Smooth muscle cell (in vitro differentiated cells): ENCODE measurements around the gene HSPBAP1. TPM values are rescaled to one million over a fixed set of nuclear protein-coding genes. Genes with fewer than 3 reads are reported as not detected.

ENCODE experiments used
- DNase-seq: peaks from one replicate; lab custom pipeline; 2025; ENCODE audit not compliant: unreplicated experiment; lab: John Stamatoyannopoulos, UW
- H2AFZ ChIP-seq: fragments of 200-600 bp; sonication (generic); 2 replicates; pipeline ENCODE4 v1.6.0; 2016; ENCODE audit warnings: antibody characterized with exemption, low read depth, mild to moderate bottlenecking
- H3F3A ChIP-seq: fragments of 200-600 bp; sonication (generic); 2 replicates; pipeline ENCODE4 v1.6.0; 2017; ENCODE audit warnings: antibody characterized with exemption, low read depth
- H3K27ac ChIP-seq: fragments of 200-600 bp; sonication (generic); 2 replicates; pipeline ENCODE4 v1.5.1; 2016; ENCODE audit warnings: low read depth, mild to moderate bottlenecking
- H3K27me3 ChIP-seq: fragments of 200-600 bp; sonication (generic); 2 replicates; pipeline ENCODE4 v1.6.1; 2016; ENCODE audit warnings: low read depth, mild to moderate bottlenecking
- H3K36me3 ChIP-seq: fragments of 200-600 bp; sonication (generic); 2 replicates; pipeline ENCODE4 v1.5.1; 2016; ENCODE audit warnings: low read depth
- H3K4me1 ChIP-seq: fragments of 200-600 bp; sonication (generic); 2 replicates; pipeline ENCODE4 v1.5.1; 2016; ENCODE audit warnings: low read depth
- H3K4me2 ChIP-seq: fragments of 200-600 bp; sonication (generic); 2 replicates; pipeline ENCODE4 v1.6.0; 2016; ENCODE audit warnings: mild to moderate bottlenecking
- H3K4me3 ChIP-seq: fragments of 200-600 bp; sonication (generic); 2 replicates; pipeline ENCODE4 v1.5.1; 2016; ENCODE audit warnings: mild to moderate bottlenecking
- H3K79me2 ChIP-seq: fragments of 200-600 bp; sonication (generic); 2 replicates; pipeline ENCODE4 v1.6.0; 2016; ENCODE audit warnings: low read depth, mild to moderate bottlenecking
- H3K9ac ChIP-seq: fragments of 200-600 bp; sonication (generic); 2 replicates; pipeline ENCODE4 v1.6.0; 2016; ENCODE audit warnings: low read depth
- H3K9me3 ChIP-seq: fragments of 200-600 bp; sonication (generic); replicated peaks from 2 replicates; pipeline ENCODE4 v1.5.1; 2016; ENCODE audit warnings: low read depth
- H4K20me1 ChIP-seq: fragments of 200-600 bp; sonication (generic); 2 replicates; pipeline ENCODE4 v1.6.0; 2016; ENCODE audit warnings: low read depth
- CTCF ChIP-seq: fragments of 200-600 bp; sonication (generic); IDR thresholded peaks from 2 replicates; pipeline ENCODE4 v1.5.1; 2017; ENCODE audit warnings: borderline replicate concordance, mild to moderate bottlenecking, antibody characterized with exemption; ENCODE audit not compliant: insufficient read depth, poor library complexity, severe bottlenecking
- WGBS: methylation state at CpG from one replicate; pipeline ENCODE4 v1.1.7; 2016; ENCODE audit warnings: low lambda C conversion rate; 5-methylcytosine and 5-hydroxymethylcytosine counted together
- polyA plus RNA-seq: library from polyadenylated mRNA; unstranded; fragments of >200 nt; fragmentation: Nextera tagmentation; extraction: Ambion mirVana; gene quantifications from 2 replicates; pipeline ENCODE4 v1.2.1, GENCODE V29; 2016
- total RNA-seq: library from RNA; depleted of rRNA; stranded (reverse); fragments of >200 nt; gene quantifications from 2 replicates; pipeline ENCODE4 v1.2.3, GENCODE V29; 2014

Gene HSPBAP1
- total and polyA plus RNA-seq, 2 experiments from 2014 or later, result 2.7 to 3.6 TPM

- Histone ChIP-seq H3K79me2 (peaks cover 19% of the 10 kb centered on the region), H3K36me3 (no peaks in the 10 kb centered on the region), H3K27me3 (no peaks in the 10 kb centered on the region), H4K20me1 (peaks cover 16% of the 10 kb centered on the region), H2AFZ (no peak overlapping the region), H3K9me3 (no peaks in the 10 kb centered on the region), H3K27ac (no peak overlapping the region), H3K4me2 (no peak overlapping the region), H3K9ac (no peak overlapping the region), H3K4me3 (no peak overlapping the region), H3F3A (no peaks in the 10 kb centered on the region), H3K4me1 (peaks cover 17% of the 10 kb centered on the region)
- no peak for DNase-seq
- no peak for TF ChIP-seq CTCF
- WGBS, result 93% methylated on average over 3 of the region's 3 CpGs
Measured at GRCh38 chr3:122797291-122797690, 3.7 kb upstream of the HSPBAP1 start.

- peaks cover 17% of the 10 kb centered on the region for H3K4me1 ChIP-seq
- 40% methylated on average over 11 of the region's 11 CpGs for WGBS
- peaks cover 14% of the 10 kb centered on the region for H4K20me1 ChIP-seq
- peaks cover 19% of the 10 kb centered on the region for H3K79me2 ChIP-seq
- H3K27me3 ChIP-seq, result no peaks in the 10 kb centered on the region
- no peak for TF ChIP-seq CTCF
- H3F3A ChIP-seq, result no peaks in the 10 kb centered on the region
- H2AFZ ChIP-seq, result peak overlapping the region; percentile 88
- peak overlapping the region; percentile 85 for H3K4me2 ChIP-seq
- DNase-seq, result no peak
- H3K36me3 ChIP-seq, result no peaks in the 10 kb centered on the region
- peak overlapping the region; percentile 79 for H3K27ac ChIP-seq
- no peaks in the 10 kb centered on the region for H3K9me3 ChIP-seq
- H3K9ac ChIP-seq, result peak overlapping the region; percentile 73
- H3K4me3 ChIP-seq, result peak overlapping the region; percentile 95
Measured at GRCh38 chr3:122795674-122796195, 2.1 kb upstream of the HSPBAP1 start.

GRCh38 chr3:122794779-122795673 is 1.4 kb upstream of the HSPBAP1 start, which contains the start of gene SLC49A4:
Gene SLC49A4 (plus strand): TSS chr3:122795069. CDS start chr3:122795193, 124 bp downstream.
- WGBS, result under 1% methylated on average over 74 of the region's 84 CpGs
- peak within 1 kb of the TSS; percentile 73 for H3K9ac ChIP-seq
- no peaks in the 10 kb centered on the region for H3K27me3 ChIP-seq
- peaks cover 14% of the 10 kb centered on the region for H4K20me1 ChIP-seq
- TF ChIP-seq CTCF, result no peak
- H3K4me3 ChIP-seq, result peak within 1 kb of the TSS; percentile 95
- H3K4me1 ChIP-seq, result peaks cover 17% of the 10 kb centered on the region
- H3F3A ChIP-seq, result no peaks in the 10 kb centered on the region
- peak within 1 kb of the TSS; percentile 88 for H2AFZ ChIP-seq
- no peaks in the 10 kb centered on the region for H3K36me3 ChIP-seq
- peak within 1 kb of the TSS; percentile 79 for H3K27ac ChIP-seq
- peak within 1 kb of the TSS; percentile 85 for H3K4me2 ChIP-seq
- no peak for DNase-seq
- H3K9me3 ChIP-seq, result no peaks in the 10 kb centered on the region
- peaks cover 17% of the 10 kb centered on the region for H3K79me2 ChIP-seq
